AG04449 (cell line): ENCODE data around the gene MAPKBP1.

Source experiments
- CTCF ChIA-PET: fragments of 350-600 bp; formaldehyde crosslinking; extraction: SDS; loops from one replicate; lab custom pipeline; 2021; ENCODE audit warnings: antibody characterized with exemption; lab: Yijun Ruan, JAX
- POLR2A ChIA-PET: fragments of 400-600, 350-600 bp; formaldehyde crosslinking; extraction: SDS; loops from one replicate; lab custom pipeline; 2020; ENCODE audit warnings: antibody characterized with exemption, inconsistent platforms; lab: Yijun Ruan, JAX
- DNase-seq: peaks from one replicate; pipeline ENCODE4 v3.0.0-alpha.2; 2010; ENCODE audit warnings: low read depth, low spot score
- H3K4me3 ChIP-seq: 2 replicates; pipeline ENCODE4 v1.5.1; 2011; ENCODE audit warnings: low read depth, mild to moderate bottlenecking, control low read depth, low read length
- CTCF ChIP-seq: IDR thresholded peaks from one replicate; pipeline ENCODE4 v1.5.1; 2011; ENCODE audit warnings: mild to moderate bottlenecking, moderate library complexity, low read length, control low read depth, inconsistent platforms; ENCODE audit not compliant: insufficient read depth; ENCODE audit errors: missing control alignments

Gene MAPKBP1

GRCh38 chr15:41853831-41854230 lies 79.5 kb downstream of the MAPKBP1 start:
- DNase-seq, result no peak
- ChIA-PET POLR2A (no interaction called here), CTCF (interaction anchor here (1.0 kb wide), 1 partner anchor 22 kb away, joined by 3 read pairs; no protein-coding TSS in a partner anchor)
- no peak overlapping the region for H3K4me3 ChIP-seq
- TF ChIP-seq CTCF, result no peak

DNA sequence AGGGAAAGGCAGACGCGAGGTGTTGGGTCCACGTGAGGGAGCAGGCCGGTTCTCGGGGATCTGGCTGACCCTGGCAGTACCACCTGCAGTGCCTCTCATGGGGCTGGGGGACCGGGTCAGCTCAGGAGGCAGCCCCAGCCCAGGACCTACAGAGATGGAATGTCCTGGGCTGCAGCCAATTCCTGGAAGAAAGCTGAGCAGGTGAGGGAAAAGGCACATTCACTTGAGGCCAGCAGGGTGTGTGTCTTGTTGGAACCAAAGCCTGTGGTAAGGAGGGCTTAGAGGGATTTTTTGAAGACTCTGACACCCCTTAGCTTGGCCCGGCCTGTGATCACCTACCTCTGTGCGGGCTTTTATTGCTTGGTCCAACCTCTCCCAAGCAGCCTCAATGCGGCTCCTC lies 80.2 kb downstream of the MAPKBP1 start:
- DNase-seq, result no peak
- ChIA-PET POLR2A (no interaction called here), CTCF (interaction anchor here (1.0 kb wide), 1 partner anchor 23 kb away, joined by 3 read pairs; no protein-coding TSS in a partner anchor)
- TF ChIP-seq CTCF, result no peak
- no peak overlapping the region for H3K4me3 ChIP-seq

DNA sequence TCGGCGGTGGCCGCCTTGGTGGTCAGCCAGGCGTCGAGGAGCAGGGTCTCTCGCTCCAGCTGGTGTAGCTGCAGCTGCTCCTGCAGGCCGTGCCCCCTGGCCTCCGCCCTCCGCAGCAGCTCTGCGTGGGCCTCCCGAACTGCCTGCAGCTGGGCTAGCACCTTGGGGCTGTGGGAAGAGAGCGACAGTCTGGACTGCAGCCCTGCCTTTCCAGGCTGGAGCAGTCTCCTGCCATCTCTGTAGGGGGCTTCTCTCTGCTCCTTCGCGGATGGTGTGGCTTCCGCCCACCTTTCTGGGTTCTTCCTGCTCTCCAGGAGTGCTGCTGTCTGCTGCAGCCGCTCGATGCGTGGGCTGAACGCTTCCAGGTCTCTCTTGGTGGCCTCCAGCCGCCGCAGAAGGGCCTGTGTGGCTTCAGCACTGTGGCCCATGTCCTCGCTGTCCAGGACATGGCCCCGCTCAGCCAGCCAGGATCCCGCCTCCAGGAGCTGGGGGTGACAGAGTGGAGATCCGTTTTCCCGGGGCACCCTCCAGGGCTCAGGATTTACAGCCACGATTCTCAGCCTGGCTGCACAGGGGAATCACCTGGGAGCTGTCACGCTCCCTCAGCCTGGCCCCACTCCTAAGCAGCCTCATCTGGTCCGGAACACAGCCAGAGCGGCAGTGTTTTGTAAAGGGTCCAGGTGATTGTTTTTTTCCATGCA lies 81.1 kb downstream of the MAPKBP1 start:
- TF ChIP-seq CTCF, result no peak
- H3K4me3 ChIP-seq, result no peak overlapping the region
- CTCF ChIA-PET, result interaction anchor here (1.4 kb wide), 1 partner anchor 49 kb away, joined by 3 read pairs; no protein-coding TSS in a partner anchor
- POLR2A ChIA-PET, result no interaction called here
- DNase-seq, result no peak

- H3K4me3 ChIP-seq, result no peak overlapping the region
- TF ChIP-seq CTCF, result no peak
- CTCF ChIA-PET, result interaction anchor here (1.4 to 1.6 kb wide), 2 partner anchors 48 kb away, joined by 3 to 4 read pairs; no protein-coding TSS in a partner anchor
- POLR2A ChIA-PET, result no interaction called here
- DNase-seq, result no peak
Measured at GRCh38 chr15:41856262-41856661, 82.0 kb downstream of the MAPKBP1 start.

DNA sequence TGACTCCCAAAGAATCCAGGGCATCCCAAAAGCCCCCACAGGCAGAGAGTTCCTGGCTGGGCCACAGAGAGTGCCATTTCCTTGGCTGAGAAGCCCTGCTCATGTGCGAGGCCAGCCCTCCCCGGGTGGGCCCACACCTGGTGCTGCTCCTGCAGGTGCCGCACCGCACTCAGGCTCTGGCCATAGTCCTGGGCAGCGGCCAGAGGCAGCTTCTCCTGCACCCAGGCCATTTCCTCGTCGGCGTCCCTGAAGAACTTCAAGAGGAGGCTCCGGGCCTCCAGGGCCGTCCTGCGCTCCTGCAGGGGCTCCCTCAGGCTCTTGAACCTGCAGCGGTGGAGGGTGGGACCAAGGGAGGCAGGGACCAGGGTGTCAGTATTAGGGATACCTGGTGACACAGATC lies 82.4 kb downstream of the MAPKBP1 start:
- ChIA-PET POLR2A (no interaction called here), CTCF (interaction anchor here (1.6 kb wide), 1 partner anchor 48 kb away, joined by 4 read pairs; no protein-coding TSS in a partner anchor)
- no peak overlapping the region for H3K4me3 ChIP-seq
- TF ChIP-seq CTCF, result no peak
- no peak for DNase-seq

DNA sequence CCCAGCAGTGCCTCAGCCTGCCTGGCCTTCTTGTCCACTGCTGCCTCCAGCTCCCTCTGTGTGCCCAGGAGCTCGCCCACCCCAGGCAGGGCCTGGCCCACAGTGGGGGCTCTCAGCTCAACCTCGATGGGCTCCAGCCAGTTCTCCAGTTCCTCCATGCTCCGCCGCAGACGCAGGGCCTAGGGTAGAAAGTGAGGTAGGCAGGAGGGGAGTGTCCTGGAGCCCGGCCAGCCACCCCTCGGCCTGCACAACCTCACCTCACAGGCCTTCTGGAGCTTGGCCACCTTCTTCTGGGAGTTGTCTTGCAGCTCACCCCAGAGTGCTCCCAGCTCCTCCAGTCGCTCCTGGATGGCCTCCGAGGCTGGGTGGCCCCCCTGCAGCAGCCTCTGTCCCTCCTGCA lies 83.0 kb downstream of the MAPKBP1 start:
- ChIA-PET CTCF (interaction anchor here (1.6 kb wide), 1 partner anchor 47 kb away, joined by 4 read pairs; no protein-coding TSS in a partner anchor), POLR2A (no interaction called here)
- TF ChIP-seq CTCF, result no peak
- H3K4me3 ChIP-seq, result no peak overlapping the region
- DNase-seq, result no peak
